ENCODE data around the gene POP4.

DNA sequence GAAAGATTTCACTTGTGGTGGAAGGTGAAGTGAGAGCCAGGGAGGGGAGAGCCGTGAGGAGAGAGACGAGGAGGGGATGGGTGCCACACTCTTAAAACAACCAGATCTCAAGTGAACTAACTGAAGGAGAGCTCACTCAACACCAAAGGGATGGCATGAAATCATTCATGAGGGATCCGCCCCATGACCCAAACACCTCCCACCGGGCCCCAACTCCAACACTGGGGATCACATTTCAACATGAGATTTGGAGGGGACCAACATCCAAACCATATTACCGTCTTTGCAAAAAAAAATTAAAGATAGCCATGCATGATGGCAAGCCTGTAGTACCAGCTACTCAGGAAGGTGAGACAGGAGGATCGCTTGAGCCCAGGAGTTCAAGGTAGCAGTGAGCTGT, 34.9 kb upstream of the POP4 start:
- TF ChIP-seq, protein P1, sequence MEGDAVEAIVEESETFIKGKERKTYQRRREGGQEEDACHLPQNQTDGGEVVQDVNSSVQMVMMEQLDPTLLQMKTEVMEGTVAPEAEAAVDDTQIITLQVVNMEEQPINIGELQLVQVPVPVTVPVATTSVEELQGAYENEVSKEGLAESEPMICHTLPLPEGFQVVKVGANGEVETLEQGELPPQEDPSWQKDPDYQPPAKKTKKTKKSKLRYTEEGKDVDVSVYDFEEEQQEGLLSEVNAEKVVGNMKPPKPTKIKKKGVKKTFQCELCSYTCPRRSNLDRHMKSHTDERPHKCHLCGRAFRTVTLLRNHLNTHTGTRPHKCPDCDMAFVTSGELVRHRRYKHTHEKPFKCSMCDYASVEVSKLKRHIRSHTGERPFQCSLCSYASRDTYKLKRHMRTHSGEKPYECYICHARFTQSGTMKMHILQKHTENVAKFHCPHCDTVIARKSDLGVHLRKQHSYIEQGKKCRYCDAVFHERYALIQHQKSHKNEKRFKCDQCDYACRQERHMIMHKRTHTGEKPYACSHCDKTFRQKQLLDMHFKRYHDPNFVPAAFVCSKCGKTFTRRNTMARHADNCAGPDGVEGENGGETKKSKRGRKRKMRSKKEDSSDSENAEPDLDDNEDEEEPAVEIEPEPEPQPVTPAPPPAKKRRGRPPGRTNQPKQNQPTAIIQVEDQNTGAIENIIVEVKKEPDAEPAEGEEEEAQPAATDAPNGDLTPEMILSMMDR (IDR thresholded peaks at IDR 0.05) = no peak
- TF ChIP-seq EP300 (IDR thresholded peaks at IDR 0.05) (no peak), POLR2AphosphoS5 (IDR thresholded peaks at IDR 0.05) (no peak), POLR2A (IDR thresholded peaks at IDR 0.05) (no peak)

Data from stomach (tissue), 4 donors.